ENCODE data around the gene GNAO1. TPM values are rescaled to one million over a fixed set of nuclear protein-coding genes. Genes with fewer than 3 reads are reported as not detected.

GNAO1 gene
- total and polyA plus RNA-seq, 9 of the 15 experiments (the other 6 are each of a cell fraction or from before 2014, with no cell fraction given) = 0.07 to 0.42 (median 0.08) TPM; not detected in 5

DNA sequence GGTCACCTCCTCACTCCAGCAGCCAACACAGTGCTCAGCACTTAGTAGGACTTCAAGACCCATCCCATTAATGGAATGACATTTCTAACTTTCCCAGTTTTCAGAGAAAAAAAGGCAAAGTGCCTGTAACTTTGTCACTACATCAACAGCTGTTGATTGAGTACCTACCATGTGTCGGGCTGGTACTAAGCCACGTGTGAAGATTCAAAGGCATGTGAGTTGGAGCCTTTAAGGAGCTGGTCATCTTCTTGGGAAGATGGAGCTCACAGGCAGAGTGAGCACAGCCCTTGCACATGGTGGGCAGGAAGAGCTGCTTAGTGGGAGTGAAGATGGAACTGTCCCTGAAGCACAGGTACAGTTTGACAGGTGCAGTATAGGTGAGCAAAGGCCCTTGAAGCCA, 88.6 kb downstream of the GNAO1 start (continued):
- TF ChIP-seq, protein P1, sequence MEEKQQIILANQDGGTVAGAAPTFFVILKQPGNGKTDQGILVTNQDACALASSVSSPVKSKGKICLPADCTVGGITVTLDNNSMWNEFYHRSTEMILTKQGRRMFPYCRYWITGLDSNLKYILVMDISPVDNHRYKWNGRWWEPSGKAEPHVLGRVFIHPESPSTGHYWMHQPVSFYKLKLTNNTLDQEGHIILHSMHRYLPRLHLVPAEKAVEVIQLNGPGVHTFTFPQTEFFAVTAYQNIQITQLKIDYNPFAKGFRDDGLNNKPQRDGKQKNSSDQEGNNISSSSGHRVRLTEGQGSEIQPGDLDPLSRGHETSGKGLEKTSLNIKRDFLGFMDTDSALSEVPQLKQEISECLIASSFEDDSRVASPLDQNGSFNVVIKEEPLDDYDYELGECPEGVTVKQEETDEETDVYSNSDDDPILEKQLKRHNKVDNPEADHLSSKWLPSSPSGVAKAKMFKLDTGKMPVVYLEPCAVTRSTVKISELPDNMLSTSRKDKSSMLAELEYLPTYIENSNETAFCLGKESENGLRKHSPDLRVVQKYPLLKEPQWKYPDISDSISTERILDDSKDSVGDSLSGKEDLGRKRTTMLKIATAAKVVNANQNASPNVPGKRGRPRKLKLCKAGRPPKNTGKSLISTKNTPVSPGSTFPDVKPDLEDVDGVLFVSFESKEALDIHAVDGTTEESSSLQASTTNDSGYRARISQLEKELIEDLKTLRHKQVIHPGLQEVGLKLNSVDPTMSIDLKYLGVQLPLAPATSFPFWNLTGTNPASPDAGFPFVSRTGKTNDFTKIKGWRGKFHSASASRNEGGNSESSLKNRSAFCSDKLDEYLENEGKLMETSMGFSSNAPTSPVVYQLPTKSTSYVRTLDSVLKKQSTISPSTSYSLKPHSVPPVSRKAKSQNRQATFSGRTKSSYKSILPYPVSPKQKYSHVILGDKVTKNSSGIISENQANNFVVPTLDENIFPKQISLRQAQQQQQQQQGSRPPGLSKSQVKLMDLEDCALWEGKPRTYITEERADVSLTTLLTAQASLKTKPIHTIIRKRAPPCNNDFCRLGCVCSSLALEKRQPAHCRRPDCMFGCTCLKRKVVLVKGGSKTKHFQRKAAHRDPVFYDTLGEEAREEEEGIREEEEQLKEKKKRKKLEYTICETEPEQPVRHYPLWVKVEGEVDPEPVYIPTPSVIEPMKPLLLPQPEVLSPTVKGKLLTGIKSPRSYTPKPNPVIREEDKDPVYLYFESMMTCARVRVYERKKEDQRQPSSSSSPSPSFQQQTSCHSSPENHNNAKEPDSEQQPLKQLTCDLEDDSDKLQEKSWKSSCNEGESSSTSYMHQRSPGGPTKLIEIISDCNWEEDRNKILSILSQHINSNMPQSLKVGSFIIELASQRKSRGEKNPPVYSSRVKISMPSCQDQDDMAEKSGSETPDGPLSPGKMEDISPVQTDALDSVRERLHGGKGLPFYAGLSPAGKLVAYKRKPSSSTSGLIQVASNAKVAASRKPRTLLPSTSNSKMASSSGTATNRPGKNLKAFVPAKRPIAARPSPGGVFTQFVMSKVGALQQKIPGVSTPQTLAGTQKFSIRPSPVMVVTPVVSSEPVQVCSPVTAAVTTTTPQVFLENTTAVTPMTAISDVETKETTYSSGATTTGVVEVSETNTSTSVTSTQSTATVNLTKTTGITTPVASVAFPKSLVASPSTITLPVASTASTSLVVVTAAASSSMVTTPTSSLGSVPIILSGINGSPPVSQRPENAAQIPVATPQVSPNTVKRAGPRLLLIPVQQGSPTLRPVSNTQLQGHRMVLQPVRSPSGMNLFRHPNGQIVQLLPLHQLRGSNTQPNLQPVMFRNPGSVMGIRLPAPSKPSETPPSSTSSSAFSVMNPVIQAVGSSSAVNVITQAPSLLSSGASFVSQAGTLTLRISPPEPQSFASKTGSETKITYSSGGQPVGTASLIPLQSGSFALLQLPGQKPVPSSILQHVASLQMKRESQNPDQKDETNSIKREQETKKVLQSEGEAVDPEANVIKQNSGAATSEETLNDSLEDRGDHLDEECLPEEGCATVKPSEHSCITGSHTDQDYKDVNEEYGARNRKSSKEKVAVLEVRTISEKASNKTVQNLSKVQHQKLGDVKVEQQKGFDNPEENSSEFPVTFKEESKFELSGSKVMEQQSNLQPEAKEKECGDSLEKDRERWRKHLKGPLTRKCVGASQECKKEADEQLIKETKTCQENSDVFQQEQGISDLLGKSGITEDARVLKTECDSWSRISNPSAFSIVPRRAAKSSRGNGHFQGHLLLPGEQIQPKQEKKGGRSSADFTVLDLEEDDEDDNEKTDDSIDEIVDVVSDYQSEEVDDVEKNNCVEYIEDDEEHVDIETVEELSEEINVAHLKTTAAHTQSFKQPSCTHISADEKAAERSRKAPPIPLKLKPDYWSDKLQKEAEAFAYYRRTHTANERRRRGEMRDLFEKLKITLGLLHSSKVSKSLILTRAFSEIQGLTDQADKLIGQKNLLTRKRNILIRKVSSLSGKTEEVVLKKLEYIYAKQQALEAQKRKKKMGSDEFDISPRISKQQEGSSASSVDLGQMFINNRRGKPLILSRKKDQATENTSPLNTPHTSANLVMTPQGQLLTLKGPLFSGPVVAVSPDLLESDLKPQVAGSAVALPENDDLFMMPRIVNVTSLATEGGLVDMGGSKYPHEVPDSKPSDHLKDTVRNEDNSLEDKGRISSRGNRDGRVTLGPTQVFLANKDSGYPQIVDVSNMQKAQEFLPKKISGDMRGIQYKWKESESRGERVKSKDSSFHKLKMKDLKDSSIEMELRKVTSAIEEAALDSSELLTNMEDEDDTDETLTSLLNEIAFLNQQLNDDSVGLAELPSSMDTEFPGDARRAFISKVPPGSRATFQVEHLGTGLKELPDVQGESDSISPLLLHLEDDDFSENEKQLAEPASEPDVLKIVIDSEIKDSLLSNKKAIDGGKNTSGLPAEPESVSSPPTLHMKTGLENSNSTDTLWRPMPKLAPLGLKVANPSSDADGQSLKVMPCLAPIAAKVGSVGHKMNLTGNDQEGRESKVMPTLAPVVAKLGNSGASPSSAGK (IDR thresholded peaks at IDR 0.05) = peak; percentile 19; the same call in 1 of the 2 replicates
- peak; percentile 89 for TF ChIP-seq ZKSCAN1 (IDR thresholded peaks at IDR 0.05; ENCODE audit: low read depth, low read length)
